Effector memory CD8-positive, alpha-beta T cell (primary cell): ENCODE results near the gene LDB3.

Source experiments
- ATAC-seq: fragments of 150-1000 bp; cut with Tn5 transposase; replicated peaks from 2 replicates; pipeline ENCODE4 v1.10.0; 2021; ENCODE audit warnings: mild to moderate bottlenecking, moderate library complexity
- DNase-seq, 3 experiments: peaks; one replicate each; pipeline ENCODE4 v3.0.0; 2021
- H3K27ac Mint-ChIP-seq, 2 donors: one replicate each; pipeline ENCODE4 v1.8.0; 2022; ENCODE audit warnings: mild to moderate bottlenecking in 2 of 2, mixed read lengths in 2 of 2, moderate library complexity in 2 of 2
- H3K27me3 Mint-ChIP-seq, 2 donors: one replicate each; pipeline ENCODE4 v1.8.0; 2022; ENCODE audit warnings: mixed read lengths in 2 of 2
- H3K36me3 Mint-ChIP-seq: one replicate; pipeline ENCODE4 v1.8.0; 2022; ENCODE audit warnings: mild to moderate bottlenecking, moderate library complexity, mixed read lengths; ENCODE audit not compliant: insufficient read depth
- H3K4me1 Mint-ChIP-seq, 2 donors: one replicate each; pipeline ENCODE4 v1.8.0; 2022; ENCODE audit warnings: low read depth in 2 of 2, mixed read lengths in 2 of 2
- H3K4me3 Mint-ChIP-seq, 2 donors: one replicate each; pipeline ENCODE4 v1.8.0; 2022; ENCODE audit warnings: mild to moderate bottlenecking in 2 of 2, mixed read lengths in 2 of 2, moderate library complexity in 2 of 2
- H3K9me3 Mint-ChIP-seq, 2 donors: one replicate each; pipeline ENCODE4 v1.8.0; 2022; ENCODE audit warnings: mixed read lengths in 2 of 2

The LDB3 gene

DNA sequence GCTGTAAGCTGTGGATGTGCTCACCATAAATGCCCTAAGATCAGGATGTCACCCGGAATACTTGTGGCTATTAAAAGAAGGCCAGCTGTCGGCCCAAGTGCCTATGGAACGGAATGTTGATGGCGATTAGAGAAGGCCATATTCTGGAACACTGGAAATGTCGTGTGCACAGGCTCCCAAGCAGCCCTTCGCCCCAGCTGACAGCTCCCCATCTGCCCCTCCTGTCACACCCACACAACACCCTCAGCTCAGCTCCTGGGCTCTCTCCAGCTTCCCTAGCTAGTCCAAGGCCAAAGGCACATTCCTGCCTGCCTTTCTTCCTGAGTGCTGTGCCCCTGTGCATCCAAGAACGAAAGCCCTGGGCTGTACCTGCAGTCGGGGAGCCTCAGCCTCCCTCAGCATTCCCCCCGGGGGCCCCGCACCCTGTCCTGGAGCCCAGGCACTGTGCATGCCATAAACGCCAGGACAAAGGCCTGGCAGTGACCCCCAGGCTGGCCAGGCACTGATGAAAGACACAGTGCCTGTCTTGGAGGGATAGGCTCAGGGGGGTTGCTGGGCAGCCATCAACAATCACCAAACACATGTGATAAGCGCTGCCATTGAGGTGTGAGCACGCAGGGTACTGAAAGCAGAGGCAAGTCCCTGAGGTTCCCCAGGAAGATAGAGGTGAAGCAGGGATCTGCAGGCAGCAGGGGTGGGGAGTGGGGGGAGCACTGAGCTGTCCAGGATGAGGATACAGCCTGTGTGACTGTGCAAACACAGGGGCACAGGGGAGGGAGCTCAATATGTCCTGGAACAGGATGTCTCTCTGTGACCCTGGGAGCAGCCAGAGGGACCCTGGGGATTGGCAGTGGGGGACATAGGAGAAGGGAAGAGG, 3.7 kb upstream of the LDB3 start:
- no peak for ATAC-seq
- Mint-ChIP-seq H3K4me3 (no peak overlapping the region), H3K27me3 (peaks cover 0 to 20% of the 10 kb centered on the region in 2 donors), H3K4me1 (no peaks in the 10 kb centered on the region), H3K9me3 (no peaks in the 10 kb centered on the region), H3K27ac (no peak overlapping the region), H3K36me3 (no peaks in the 10 kb centered on the region)
- DNase-seq: no peak

DNA sequence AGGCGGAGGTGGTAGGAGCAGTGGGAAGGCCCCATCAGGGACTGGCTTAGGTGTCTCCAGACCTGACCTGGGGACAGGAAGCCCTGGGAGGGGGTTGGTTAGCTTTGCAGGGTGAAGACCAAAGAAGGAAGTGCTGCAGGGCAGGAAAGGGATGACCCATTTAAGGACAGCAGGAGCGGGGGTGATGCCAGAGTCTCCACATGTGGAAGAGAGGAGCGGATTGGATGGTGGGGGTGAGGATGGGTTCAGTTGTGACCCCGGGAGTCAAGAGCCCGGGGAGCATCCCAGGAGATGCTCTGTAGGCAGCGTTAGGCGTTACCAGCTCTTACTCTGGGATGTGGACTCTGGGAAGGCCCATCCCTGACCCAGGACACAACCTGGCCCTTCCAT, 3.1 kb upstream of the LDB3 start:
- Mint-ChIP-seq H3K4me3 (no peak overlapping the region), H3K27me3 (peaks cover 0 to 16% of the 10 kb centered on the region in 2 donors), H3K4me1 (no peaks in the 10 kb centered on the region), H3K9me3 (no peaks in the 10 kb centered on the region), H3K36me3 (no peaks in the 10 kb centered on the region), H3K27ac (no peak overlapping the region)
- DNase-seq (no peak), ATAC-seq (no peak)

DNA sequence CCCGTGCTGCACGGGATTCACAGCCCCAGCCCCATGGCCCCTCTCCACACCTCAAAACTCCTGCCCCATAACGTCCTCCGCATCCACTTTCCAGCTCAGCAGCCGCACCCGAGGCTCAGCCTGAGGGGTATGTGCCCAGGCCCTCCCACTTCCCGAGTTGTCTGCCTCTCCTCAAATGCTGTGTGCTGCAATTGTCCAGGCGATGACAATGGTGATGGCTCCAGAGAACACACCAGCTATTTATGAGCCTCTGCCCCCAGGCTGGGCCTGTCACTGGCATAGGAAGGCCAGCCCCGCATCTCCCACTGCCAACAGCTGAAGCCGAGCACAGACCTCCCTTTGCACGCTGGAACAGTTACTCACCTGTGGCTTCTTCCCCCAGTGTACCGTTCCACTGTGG, 2.4 kb upstream of the LDB3 start:
- DNase-seq (no peak), ATAC-seq (no peak)
- no peak overlapping the region for H3K4me3 Mint-ChIP-seq
- H3K27me3 Mint-ChIP-seq: peaks cover 0 to 10% of the 10 kb centered on the region in 2 donors
- no peaks in the 10 kb centered on the region for H3K4me1 Mint-ChIP-seq
- no peak overlapping the region for H3K27ac Mint-ChIP-seq
- no peaks in the 10 kb centered on the region for H3K9me3 Mint-ChIP-seq
- no peaks in the 10 kb centered on the region for H3K36me3 Mint-ChIP-seq

DNA sequence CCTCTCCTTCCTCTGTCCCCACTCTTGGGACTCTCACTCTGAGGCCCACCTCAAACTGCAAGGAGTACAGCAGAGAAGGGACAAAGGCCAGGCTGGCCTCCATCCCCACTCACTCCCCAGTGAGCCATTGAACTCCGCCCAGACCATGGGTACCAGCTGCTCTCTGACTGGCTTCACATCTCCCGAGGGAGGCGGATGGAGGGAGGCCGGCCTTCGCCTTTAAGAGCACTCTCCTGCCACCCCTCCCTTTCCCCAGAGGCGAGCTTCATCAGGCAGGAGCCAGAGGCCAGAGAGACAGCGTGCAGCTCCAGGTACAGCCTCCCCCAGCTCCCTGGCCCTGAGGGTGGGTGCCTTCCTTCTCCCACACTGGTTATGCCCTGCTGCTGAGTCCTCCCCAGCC, 1.8 kb upstream of the LDB3 start:
- H3K4me1 Mint-ChIP-seq: no peaks in the 10 kb centered on the region
- no peaks in the 10 kb centered on the region for H3K9me3 Mint-ChIP-seq
- ATAC-seq (no peak), DNase-seq (no peak)
- H3K36me3 Mint-ChIP-seq: no peaks in the 10 kb centered on the region
- no peak overlapping the region for H3K27ac Mint-ChIP-seq
- H3K27me3 Mint-ChIP-seq: peaks cover 0 to 9% of the 10 kb centered on the region in 2 donors
- H3K4me3 Mint-ChIP-seq: no peak overlapping the region

DNA sequence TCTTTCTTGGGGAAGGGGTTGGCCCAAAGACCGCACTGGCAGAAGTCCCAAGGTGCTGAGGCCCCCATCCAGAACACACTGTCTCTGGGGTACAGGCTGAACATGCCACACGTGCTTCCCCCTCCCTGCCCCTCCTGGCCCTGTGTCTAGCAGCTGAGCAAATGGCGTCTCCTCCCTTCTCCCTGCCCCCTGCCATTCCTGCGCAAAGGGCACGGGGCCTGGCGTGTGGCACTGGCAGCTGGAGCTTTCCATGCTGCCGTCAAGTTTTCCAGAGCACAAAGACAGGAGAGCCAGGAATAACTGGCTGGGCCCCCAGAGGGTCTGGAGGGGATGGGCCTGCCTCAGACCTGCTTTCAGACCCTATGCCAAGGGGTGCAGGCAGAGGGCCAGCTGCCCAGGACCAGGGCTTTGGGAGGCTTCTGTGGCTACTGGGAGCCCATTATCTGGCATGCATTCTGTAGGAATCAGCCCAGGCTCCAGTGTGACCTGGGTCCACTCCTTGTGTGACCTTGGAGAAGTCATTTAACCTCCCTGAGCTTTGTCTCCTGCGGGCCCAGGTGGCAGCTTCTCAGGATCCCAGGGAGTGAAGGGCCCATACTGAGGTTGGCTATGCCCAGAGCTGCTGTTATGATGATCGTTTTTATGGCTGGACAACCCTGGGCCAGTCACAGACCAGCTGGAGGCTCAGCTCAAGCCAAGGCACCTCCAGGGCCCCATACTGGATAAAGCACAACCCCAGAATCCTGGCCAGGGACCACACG, 710 bp upstream of the LDB3 start:
- DNase-seq (no peak), ATAC-seq (no peak)
- Mint-ChIP-seq H3K27ac (no peak overlapping the region), H3K36me3 (no peaks in the 10 kb centered on the region), H3K4me3 (no peak overlapping the region), H3K9me3 (no peaks in the 10 kb centered on the region), H3K4me1 (no peaks in the 10 kb centered on the region), H3K27me3 (peaks cover 0 to 6% of the 10 kb centered on the region in 2 donors)

DNA sequence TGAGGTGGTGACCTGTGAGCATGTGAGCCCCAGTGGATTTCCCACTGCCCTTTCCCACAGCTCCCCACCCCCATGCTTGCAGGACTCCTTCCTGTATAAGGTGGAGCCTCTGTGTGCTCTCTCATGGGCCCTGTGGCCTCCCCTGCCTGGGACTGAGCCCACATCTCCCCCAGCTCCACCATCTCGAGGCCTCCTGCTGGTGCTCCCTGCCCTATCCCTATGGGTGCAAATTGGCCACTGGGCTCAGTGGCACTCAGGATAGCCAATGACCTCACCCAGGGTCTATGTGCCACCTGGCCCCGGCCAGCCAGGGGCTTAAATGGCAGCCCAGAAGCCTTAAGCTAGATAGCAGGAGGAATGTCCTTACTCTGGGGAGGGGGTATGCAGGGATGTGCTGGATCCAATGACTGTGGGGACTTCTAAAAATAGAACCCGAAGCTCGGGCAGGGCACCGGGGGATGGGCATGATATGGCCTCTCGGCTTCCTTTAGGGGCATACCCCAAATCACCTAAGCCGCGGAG, 2.0 kb downstream of the LDB3 start:
- Mint-ChIP-seq H3K9me3 (no peaks in the 10 kb centered on the region), H3K27me3 (peaks cover 0 to 28% of the 10 kb centered on the region in 2 donors), H3K4me1 (peaks cover 0 to 3% of the 10 kb centered on the region in 2 donors), H3K36me3 (no peaks in the 10 kb centered on the region), H3K27ac (no peak overlapping the region), H3K4me3 (no peak overlapping the region)
- DNase-seq: no peak
- ATAC-seq: no peak

DNA sequence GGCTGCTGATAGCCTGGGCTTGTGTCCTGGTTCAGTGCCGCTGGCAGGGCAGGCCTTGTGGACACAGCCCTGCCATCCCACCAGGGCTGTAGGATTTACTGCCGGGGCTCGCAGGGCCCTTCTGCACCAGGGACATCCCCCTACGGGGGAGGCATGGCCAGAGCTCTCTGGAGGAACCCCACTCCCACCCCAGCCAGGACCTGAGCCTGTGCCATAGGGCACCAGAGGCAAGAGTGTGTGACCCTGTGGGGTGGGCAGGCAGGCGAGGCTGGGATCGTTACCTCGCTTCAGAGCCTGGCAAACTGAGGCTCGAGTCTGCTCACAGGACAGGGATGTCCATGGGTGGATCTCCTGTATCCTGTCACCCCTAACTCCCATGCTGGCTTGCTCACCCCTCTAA, 2.6 kb downstream of the LDB3 start:
- DNase-seq: no peak
- Mint-ChIP-seq H3K4me3 (no peak overlapping the region), H3K27me3 (peaks cover 0 to 28% of the 10 kb centered on the region in 2 donors), H3K4me1 (peaks cover 0 to 3% of the 10 kb centered on the region in 2 donors), H3K36me3 (no peaks in the 10 kb centered on the region), H3K27ac (no peak overlapping the region), H3K9me3 (no peaks in the 10 kb centered on the region)
- ATAC-seq: no peak

DNA sequence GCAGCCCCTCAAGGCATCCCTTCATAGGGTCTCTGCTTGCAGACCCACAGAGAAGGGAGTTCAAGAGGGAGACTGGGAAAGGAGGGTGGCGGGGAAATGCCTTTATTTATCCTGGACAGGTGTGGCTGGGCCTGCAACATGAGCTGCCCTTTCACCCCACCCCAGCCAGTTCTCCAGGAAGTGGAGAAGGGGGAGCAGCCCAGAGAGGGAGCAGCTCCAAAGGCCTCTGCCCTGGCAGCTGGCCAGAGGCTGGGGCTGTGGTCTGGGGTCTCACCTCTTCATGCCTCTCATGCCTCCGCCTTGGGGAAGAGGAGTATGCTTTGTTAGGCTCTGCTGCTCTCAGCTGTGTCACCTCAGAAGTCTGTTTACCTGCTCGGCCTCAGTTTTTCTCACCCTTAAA, 3.1 kb downstream of the LDB3 start:
- H3K9me3 Mint-ChIP-seq: no peaks in the 10 kb centered on the region
- no peak for DNase-seq
- no peak overlapping the region for H3K4me3 Mint-ChIP-seq
- no peak overlapping the region for H3K27ac Mint-ChIP-seq
- peaks cover 0 to 28% of the 10 kb centered on the region in 2 donors for H3K27me3 Mint-ChIP-seq
- ATAC-seq: no peak
- H3K36me3 Mint-ChIP-seq: no peaks in the 10 kb centered on the region
- peaks cover 0 to 3% of the 10 kb centered on the region in 2 donors for H3K4me1 Mint-ChIP-seq

DNA sequence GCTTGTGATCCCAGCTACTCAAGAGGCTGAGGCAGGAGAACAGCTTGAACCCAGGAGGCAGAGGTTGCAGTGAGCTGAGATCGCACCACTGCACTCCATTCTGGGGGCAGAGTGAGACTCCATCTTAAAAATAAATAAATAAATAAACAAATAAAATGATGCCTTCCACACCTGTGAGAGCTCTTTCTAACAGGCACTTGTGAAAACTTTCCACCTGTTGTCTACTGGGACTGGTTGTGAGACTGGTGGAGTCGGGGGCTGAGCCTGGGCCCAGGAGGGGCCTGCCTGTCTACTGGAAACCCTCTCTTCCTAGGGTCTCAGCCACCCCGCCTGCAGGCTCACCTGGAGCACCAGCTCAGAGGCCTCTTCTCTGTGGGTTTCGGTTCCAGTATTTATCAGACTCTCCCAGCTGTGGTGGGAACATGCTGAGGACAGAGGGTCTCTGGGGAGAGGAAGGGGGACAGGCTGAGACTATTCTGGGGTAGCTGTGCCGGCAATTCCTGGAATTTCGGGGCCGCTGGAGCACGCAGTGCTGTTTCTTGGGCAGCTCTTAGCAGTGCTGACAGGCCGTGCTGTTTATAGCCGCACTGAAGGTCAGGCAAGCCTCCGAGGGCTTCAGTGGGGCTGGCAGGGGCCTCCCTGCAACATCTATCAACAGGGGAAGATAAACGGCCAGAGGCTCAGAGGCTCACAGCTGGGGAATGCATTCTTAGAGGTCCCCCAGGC, 3.8 kb downstream of the LDB3 start:
- no peaks in the 10 kb centered on the region for H3K9me3 Mint-ChIP-seq
- H3K4me3 Mint-ChIP-seq: no peak overlapping the region
- no peak overlapping the region for H3K27ac Mint-ChIP-seq
- H3K4me1 Mint-ChIP-seq: peaks cover 0 to 3% of the 10 kb centered on the region in 2 donors
- H3K27me3 Mint-ChIP-seq: peaks cover 0 to 28% of the 10 kb centered on the region in 2 donors
- no peaks in the 10 kb centered on the region for H3K36me3 Mint-ChIP-seq
- DNase-seq (no peak), ATAC-seq (no peak)

DNA sequence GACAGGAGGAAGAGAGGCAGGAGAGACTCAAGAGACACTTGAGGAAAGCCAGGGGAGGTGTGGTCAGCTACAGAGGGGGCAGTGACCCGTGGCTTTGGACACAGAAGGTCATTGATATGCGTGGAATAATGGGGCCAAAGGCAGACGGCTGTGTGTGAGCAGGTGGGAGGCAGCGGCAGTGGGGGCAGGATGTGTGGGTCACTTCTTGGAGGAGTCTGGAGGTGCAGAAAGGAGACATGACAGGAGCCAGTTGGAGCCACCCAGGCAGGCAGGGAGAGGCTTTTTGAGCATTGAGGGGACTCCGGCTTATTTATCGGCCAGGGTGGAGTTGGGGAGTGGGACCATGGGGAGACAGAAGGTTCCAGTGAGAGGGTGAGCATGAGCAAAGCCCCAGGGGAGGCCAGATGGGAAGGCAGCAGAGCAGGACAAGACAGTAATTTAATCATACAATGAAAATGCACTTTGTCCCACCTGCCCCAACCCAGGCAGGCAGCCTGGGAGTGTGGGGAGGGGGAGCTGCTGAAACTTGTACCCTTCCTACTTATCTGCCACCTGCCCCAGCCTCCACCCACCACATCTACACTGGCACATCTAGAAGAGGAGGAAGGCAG, 5.0 kb downstream of the LDB3 start:
- H3K27ac Mint-ChIP-seq: no peak overlapping the region
- peaks cover 0 to 3% of the 10 kb centered on the region in 2 donors for H3K4me1 Mint-ChIP-seq
- peaks cover 0 to 28% of the 10 kb centered on the region in 2 donors for H3K27me3 Mint-ChIP-seq
- no peak overlapping the region for H3K4me3 Mint-ChIP-seq
- H3K36me3 Mint-ChIP-seq: no peaks in the 10 kb centered on the region
- H3K9me3 Mint-ChIP-seq: no peaks in the 10 kb centered on the region
- no peak for DNase-seq
- ATAC-seq: no peak

DNA sequence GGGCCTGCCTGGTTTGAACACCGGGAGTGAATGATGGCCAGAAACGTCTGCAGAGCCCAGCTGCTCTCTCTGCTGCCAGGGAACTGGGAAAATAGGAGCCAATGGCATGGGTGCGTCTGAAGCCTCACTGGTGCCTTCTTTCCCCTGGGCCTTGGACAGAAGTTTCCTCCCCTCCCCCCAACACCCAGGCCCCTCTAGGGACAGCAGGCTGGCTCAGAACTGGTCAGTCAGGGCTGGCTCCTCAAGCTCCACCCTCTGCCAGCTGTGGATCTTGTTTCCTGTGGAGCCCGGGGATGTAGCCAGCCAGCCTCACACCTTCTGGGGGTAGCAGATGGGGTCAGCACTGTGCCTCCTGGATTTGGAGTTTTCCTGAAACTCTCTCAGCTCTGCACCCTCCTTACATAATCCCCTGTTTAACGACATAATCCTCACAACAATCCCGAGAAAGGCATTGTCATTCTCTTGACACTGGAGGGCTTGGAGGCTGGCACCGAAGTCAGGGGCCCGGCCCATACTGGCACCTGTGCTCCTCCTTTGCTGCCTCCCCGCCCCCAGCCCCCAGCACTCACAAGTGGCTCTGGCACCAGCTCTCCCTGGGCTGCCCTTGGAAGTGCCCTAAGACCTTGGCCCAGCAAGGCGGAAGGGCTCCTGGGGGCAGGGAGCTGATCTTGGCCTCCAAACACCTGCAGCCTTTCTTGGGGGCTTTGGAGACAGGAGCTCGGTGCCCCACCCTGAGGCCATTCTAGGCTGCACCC, 5.7 kb downstream of the LDB3 start:
- ATAC-seq: no peak
- H3K27me3 Mint-ChIP-seq: peaks cover 0 to 28% of the 10 kb centered on the region in 2 donors
- H3K27ac Mint-ChIP-seq: no peak overlapping the region
- H3K9me3 Mint-ChIP-seq: no peaks in the 10 kb centered on the region
- no peaks in the 10 kb centered on the region for H3K36me3 Mint-ChIP-seq
- H3K4me3 Mint-ChIP-seq: no peak overlapping the region
- H3K4me1 Mint-ChIP-seq: peaks cover 0 to 3% of the 10 kb centered on the region in 2 donors
- no peak for DNase-seq

DNA sequence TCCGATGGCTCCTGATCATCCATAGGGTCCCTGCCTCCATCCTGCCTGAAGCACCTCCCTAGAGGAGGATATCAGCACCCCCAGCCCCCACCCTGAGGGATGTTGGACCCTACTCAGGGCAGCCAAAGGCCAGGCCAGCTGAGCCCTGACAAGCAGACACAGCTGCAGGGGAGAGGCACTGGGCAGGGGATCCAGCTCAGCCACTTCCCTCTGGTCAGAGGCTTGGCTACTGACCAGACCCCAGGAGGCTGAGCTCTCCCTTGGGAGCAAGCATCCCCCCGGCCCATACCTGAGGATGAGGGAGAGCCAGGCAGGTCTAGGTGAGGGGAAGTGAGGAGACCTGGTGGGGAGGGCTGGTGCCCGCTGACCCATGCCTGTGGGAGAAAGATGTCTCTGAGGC, 6.6 kb downstream of the LDB3 start:
- DNase-seq: no peak
- no peak for ATAC-seq
- Mint-ChIP-seq H3K4me3 (no peak overlapping the region), H3K36me3 (no peaks in the 10 kb centered on the region), H3K27ac (no peak overlapping the region), H3K27me3 (peaks cover 0 to 34% of the 10 kb centered on the region in 2 donors), H3K9me3 (no peaks in the 10 kb centered on the region), H3K4me1 (peaks cover 0 to 3% of the 10 kb centered on the region in 2 donors)
